HG03064 (cell line): ENCODE measurements around the gene PLEK.
"Not testable (repeated sequence)": the region's sequence is repeated elsewhere in the genome, so short reads cannot be mapped to it uniquely, and the experiment has no call there.

Experiments used
- ATAC-seq: cut with Tn5 transposase; IDR thresholded peaks from one replicate; pipeline ENCODE4 v1.9.1; 2021; ENCODE audit warnings: low read depth; ENCODE audit not compliant: unreplicated experiment

The PLEK gene

GRCh38 chr2:68351997-68352396 is 13.1 kb upstream of the PLEK start:
- no peak for ATAC-seq

- ATAC-seq: no peak
These were observed 12.3 kb upstream of the PLEK start for GRCh38 chr2:68352651-68353391.

GRCh38 chr2:68356599-68357239 is 8.4 kb upstream of the PLEK start:
- ATAC-seq: no peak

- ATAC-seq: no peak
These were observed 7.3 kb upstream of the PLEK start for GRCh38 chr2:68357605-68358337.

- no peak for ATAC-seq
These were observed 5.2 kb upstream of the PLEK start for GRCh38 chr2:68359889-68360288.

GRCh38 chr2:68362069-68362468 is 3.0 kb upstream of the PLEK start:
- peak; percentile 42 for ATAC-seq

- no peak for ATAC-seq
These were observed 2.3 kb upstream of the PLEK start for GRCh38 chr2:68362749-68363148.

GRCh38 chr2:68363721-68364120 is 1.4 kb upstream of the PLEK start:
- ATAC-seq: no peak

GRCh38 chr2:68366083-68366560 is 1.0 kb downstream of the PLEK start:
- peak; percentile 38 for ATAC-seq

GRCh38 chr2:68367953-68368653 is 3.0 kb downstream of the PLEK start:
- ATAC-seq: no peak

- ATAC-seq: no peak
These were observed 3.7 kb downstream of the PLEK start for GRCh38 chr2:68368654-68369336.

- no peak for ATAC-seq
These were observed 4.3 kb downstream of the PLEK start for GRCh38 chr2:68369337-68369734.

GRCh38 chr2:68371138-68371537 is 6.1 kb downstream of the PLEK start:
- ATAC-seq: no peak

- ATAC-seq: no peak
These were observed 6.5 kb downstream of the PLEK start for GRCh38 chr2:68371581-68371980.

GRCh38 chr2:68372485-68372884 is 7.4 kb downstream of the PLEK start:
- no peak for ATAC-seq

- no peak for ATAC-seq
These were observed 9.1 kb downstream of the PLEK start for GRCh38 chr2:68374184-68374583.

- ATAC-seq: no peak
These were observed 10.5 kb downstream of the PLEK start for GRCh38 chr2:68375582-68375981.

- no peak for ATAC-seq
These were observed 12.2 kb downstream of the PLEK start for GRCh38 chr2:68377137-68377780.

GRCh38 chr2:68378779-68379178 is 13.7 kb downstream of the PLEK start:
- ATAC-seq: not testable (repeated sequence)

GRCh38 chr2:68379184-68379708 is 14.2 kb downstream of the PLEK start:
- no peak for ATAC-seq
